Endothelial cell of umbilical vein (primary cell): ENCODE data around the gene USP47. TPM values are rescaled to one million over a fixed set of nuclear protein-coding genes. Genes with fewer than 3 reads are reported as not detected.

Experiments used
- BruUV-seq: library from RNA; stranded (reverse); fragments of 400-500 nt; replicated peaks from 2 replicates; lab custom pipeline; 2021; lab: Mats Ljungman, UMichigan
- CTCF ChIA-PET: fragments of 300-600, 350-600 bp; sonication (Branson Sonifier 250); formaldehyde crosslinking; loops from one replicate; lab custom pipeline; 2021; ENCODE audit warnings: antibody characterized with exemption, inconsistent platforms; lab: Charles Lee
- POLR2A ChIA-PET: fragments of 300-600, 350-600 bp; sonication (Branson Sonifier 250); formaldehyde crosslinking; loops from one replicate; lab custom pipeline; 2021; ENCODE audit warnings: antibody characterized with exemption, inconsistent platforms; lab: Charles Lee
- DNase-seq: peaks from one replicate; pipeline ENCODE4 v3.0.0-alpha.2; 2011; ENCODE audit warnings: low read depth, low spot score
- FAIRE-seq: peaks from 2 replicates; lab custom pipeline; 2011; peaks lifted over from hg19 to GRCh38; lab: Jason Lieb, UNC
- H2AFZ ChIP-seq: 2 replicates; pipeline ENCODE4 v1.6.0; 2012; ENCODE audit warnings: low read depth, low read length, control low read depth, inconsistent platforms
- H3K27ac ChIP-seq: 2 replicates; pipeline ENCODE4 v1.5.1; 2011; ENCODE audit warnings: low read depth, mild to moderate bottlenecking, control low read depth, low read length, moderate library complexity; ENCODE audit not compliant: insufficient read depth
- H3K27me3 ChIP-seq, 2 experiments: 2 replicates each; pipeline versions ENCODE4 v1.6.0 to v1.6.1; 2011; ENCODE audit warnings: low read length in 2 of 2, mixed read lengths in 1 of 2; ENCODE audit not compliant: control insufficient read depth in 2 of 2, insufficient read depth in 2 of 2
- H3K36me3 ChIP-seq, 2 experiments: 2 replicates in 1 of 2; 3 replicates in 1 of 2; pipeline ENCODE4 v1.5.1; 2011; ENCODE audit warnings: low read length in 2 of 2, mild to moderate bottlenecking in 1 of 2, moderate library complexity in 1 of 2; ENCODE audit not compliant: control insufficient read depth in 2 of 2, insufficient read depth in 2 of 2; ENCODE audit errors: extremely low read depth in 1 of 2
- H3K4me1 ChIP-seq: 3 replicates; pipeline ENCODE4 v1.5.1; 2011; ENCODE audit warnings: mild to moderate bottlenecking, low read length; ENCODE audit not compliant: control insufficient read depth, insufficient read depth; ENCODE audit errors: extremely low read depth
- H3K4me2 ChIP-seq: 2 replicates; pipeline ENCODE4 v1.6.1; 2011; ENCODE audit warnings: low read length, control low read depth, mixed read lengths; ENCODE audit not compliant: insufficient read depth
- H3K4me3 ChIP-seq, 3 experiments: fragments of 200-600 bp in 1 of 3; sonication (generic), shearing (Covaris generic) in 1 of 3; replicated peaks in 1 of 3; 2 replicates each; pipeline ENCODE4 v1.5.1; 2011 to 2016; ENCODE audit warnings: control low read depth in 3 of 3, low read length in 3 of 3, mild to moderate bottlenecking in 2 of 3, inconsistent platforms in 1 of 3, low read depth in 1 of 3, moderate library complexity in 1 of 3; ENCODE audit not compliant: insufficient read depth in 1 of 3
- H3K79me2 ChIP-seq: 2 replicates; pipeline ENCODE4 v1.6.0; 2012; ENCODE audit warnings: low read length, inconsistent platforms; ENCODE audit not compliant: control insufficient read depth, insufficient read depth
- H3K9ac ChIP-seq: replicated peaks from 2 replicates; pipeline ENCODE3; 2011; ENCODE audit warnings: low read length, control low read depth; ENCODE audit not compliant: insufficient read depth; ENCODE audit errors: extremely low read depth
- H3K9me1 ChIP-seq: replicated peaks from 3 replicates; pipeline ENCODE4 v1.6.0; 2011; ENCODE audit warnings: mild to moderate bottlenecking, low read length; ENCODE audit not compliant: control insufficient read depth, insufficient read depth; ENCODE audit errors: extremely low read depth
- H3K9me3 ChIP-seq: replicated peaks from 2 replicates; pipeline ENCODE4 v1.5.1; 2012; ENCODE audit warnings: low read length, inconsistent platforms; ENCODE audit not compliant: control insufficient read depth, insufficient read depth
- H4K20me1 ChIP-seq: replicated peaks from 2 replicates; pipeline ENCODE3; 2011; ENCODE audit warnings: mild to moderate bottlenecking, low read length; ENCODE audit not compliant: control insufficient read depth, insufficient read depth; ENCODE audit errors: extremely low read depth
- EZH2 ChIP-seq: IDR thresholded peaks from 2 replicates; pipeline ENCODE4 v1.6.1; 2012; ENCODE audit warnings: borderline replicate concordance, low read depth, mild to moderate bottlenecking, moderate library complexity, low read length, inconsistent platforms; ENCODE audit not compliant: severe bottlenecking
- FOS ChIP-seq: IDR thresholded peaks from 2 replicates; pipeline ENCODE4 v1.6.1; 2011; ENCODE audit warnings: mild to moderate bottlenecking, low read length, moderate library complexity, borderline replicate concordance; ENCODE audit not compliant: insufficient read depth
- GATA2 ChIP-seq: IDR thresholded peaks from 2 replicates; pipeline ENCODE4 v1.7.0; 2011; ENCODE audit warnings: low read depth, mild to moderate bottlenecking, moderate library complexity, mixed read lengths, low read length; ENCODE audit not compliant: insufficient read length, insufficient read depth
- JUN ChIP-seq: IDR thresholded peaks from 2 replicates; pipeline ENCODE4 v1.6.1; 2011; ENCODE audit warnings: borderline replicate concordance, low read depth; ENCODE audit not compliant: insufficient read length, insufficient read depth
- MYC ChIP-seq: IDR thresholded peaks from one replicate; pipeline ENCODE4 v1.6.1; 2011; ENCODE audit warnings: mild to moderate bottlenecking, low read depth, low read length
- POLR2A ChIP-seq: IDR thresholded peaks from 2 replicates; pipeline ENCODE4 v1.6.1; 2012; ENCODE audit warnings: low read depth, mild to moderate bottlenecking, control low read depth, low read length
- POLR2AphosphoS5 ChIP-seq: IDR thresholded peaks from 2 replicates; pipeline ENCODE4 v1.6.1; 2012; ENCODE audit warnings: low read depth, mild to moderate bottlenecking, control low read depth, low read length, moderate library complexity; ENCODE audit not compliant: insufficient read depth
- dilution Hi-C: fragments of 300-500 bp; cut with MboI; formaldehyde crosslinking; loops from one replicate; pipeline ENCODE4 v1.15.0; 2019; ENCODE audit warnings: low sequenced_read_pairs; ENCODE audit not compliant: extremely low pct_ligation_motif_present
- intact Hi-C: fragments of 100-400 bp; cut with micrococcal nuclease; formaldehyde crosslinking; loops from one replicate; pipeline ENCODE4 v1.10.0; 2022
- polyA plus RNA-seq, 4 experiments: library from polyadenylated mRNA; depleted of rRNA in 3 of 4; stranded (reverse) in 3 of 4; unstranded in 1 of 4; fragments of >200 nt; gene quantifications; 2 replicates each; pipeline versions ENCODE4 v1.2.1 to v1.2.3, GENCODE V29; 2011 to 2012; ENCODE audit warnings: missing spikeins in 1 of 4
- total RNA-seq: library from RNA; stranded (reverse); gene quantifications from 2 replicates; pipeline ENCODE4 v1.2.3, GENCODE V29; 2021
- TF ChIP-seq, protein P1 (sequence below), 2 donors: IDR thresholded peaks; 1 replicate in 1 of 2; 2 replicates in 1 of 2; pipeline ENCODE4 v1.5.1; 2011; ENCODE audit warnings: low read length in 2 of 2, mild to moderate bottlenecking in 2 of 2, moderate library complexity in 2 of 2, control low read depth in 1 of 2, inconsistent platforms in 1 of 2, low read depth in 1 of 2; ENCODE audit not compliant: insufficient read depth in 1 of 2; ENCODE audit errors: extremely low read depth in 1 of 2
- TF ChIP-seq, protein P2 (sequence below): IDR thresholded peaks from 2 replicates; pipeline ENCODE4 v1.6.1; 2011; ENCODE audit not compliant: insufficient read depth, insufficient read length

Gene USP47
- total and polyA plus RNA-seq, 2 donors (not counting 3 experiments of a cell fraction or from before 2014, with no cell fraction given) = 7.8 to 38.0 TPM

DNA sequence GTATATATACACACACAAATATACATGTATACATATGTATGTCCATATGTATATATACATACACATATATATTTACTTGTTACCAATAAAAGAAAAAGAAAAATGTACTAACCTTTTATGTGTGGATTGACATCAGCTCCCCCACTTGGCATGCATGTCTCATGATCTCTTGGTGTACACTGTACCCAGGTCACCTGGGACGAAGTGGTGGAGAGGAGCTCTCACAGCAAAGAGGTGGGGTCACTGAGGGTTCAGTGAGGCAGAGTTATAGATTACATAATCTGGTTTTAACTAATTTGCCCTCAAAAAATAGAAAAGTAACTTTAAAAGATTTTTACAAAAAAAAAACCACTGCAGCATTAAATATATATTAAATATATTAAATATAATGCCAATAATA, 15.5 kb upstream of the USP47 start:
- dilution Hi-C loops = no loop called here
- no peaks in the 10 kb centered on the region for H3K36me3 ChIP-seq

More for the DNA sequence above, 15.5 kb upstream of the USP47 start:
- TF ChIP-seq, protein P1, sequence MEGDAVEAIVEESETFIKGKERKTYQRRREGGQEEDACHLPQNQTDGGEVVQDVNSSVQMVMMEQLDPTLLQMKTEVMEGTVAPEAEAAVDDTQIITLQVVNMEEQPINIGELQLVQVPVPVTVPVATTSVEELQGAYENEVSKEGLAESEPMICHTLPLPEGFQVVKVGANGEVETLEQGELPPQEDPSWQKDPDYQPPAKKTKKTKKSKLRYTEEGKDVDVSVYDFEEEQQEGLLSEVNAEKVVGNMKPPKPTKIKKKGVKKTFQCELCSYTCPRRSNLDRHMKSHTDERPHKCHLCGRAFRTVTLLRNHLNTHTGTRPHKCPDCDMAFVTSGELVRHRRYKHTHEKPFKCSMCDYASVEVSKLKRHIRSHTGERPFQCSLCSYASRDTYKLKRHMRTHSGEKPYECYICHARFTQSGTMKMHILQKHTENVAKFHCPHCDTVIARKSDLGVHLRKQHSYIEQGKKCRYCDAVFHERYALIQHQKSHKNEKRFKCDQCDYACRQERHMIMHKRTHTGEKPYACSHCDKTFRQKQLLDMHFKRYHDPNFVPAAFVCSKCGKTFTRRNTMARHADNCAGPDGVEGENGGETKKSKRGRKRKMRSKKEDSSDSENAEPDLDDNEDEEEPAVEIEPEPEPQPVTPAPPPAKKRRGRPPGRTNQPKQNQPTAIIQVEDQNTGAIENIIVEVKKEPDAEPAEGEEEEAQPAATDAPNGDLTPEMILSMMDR (IDR thresholded peaks at IDR 0.05; ENCODE audit: extremely low read depth in 1 of 2, insufficient read depth in 1 of 2, low read depth in 1 of 2, low read length in 2 of 2) = no peak
- TF ChIP-seq POLR2AphosphoS5 (no peak), JUN (no peak), POLR2A (no peak), EZH2 (no peak), FOS (no peak), MYC (no peak), GATA2 (no peak)
- TF ChIP-seq, protein P2, sequence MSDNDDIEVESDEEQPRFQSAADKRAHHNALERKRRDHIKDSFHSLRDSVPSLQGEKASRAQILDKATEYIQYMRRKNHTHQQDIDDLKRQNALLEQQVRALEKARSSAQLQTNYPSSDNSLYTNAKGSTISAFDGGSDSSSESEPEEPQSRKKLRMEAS = no peak
- H3K27me3 ChIP-seq = peaks cover 0 to 6% of the 10 kb centered on the region in 2 experiments
- H3K9me1 ChIP-seq = no peaks in the 10 kb centered on the region
- H3K9me3 ChIP-seq = no peaks in the 10 kb centered on the region
- intact Hi-C loops = no loop called here
- H4K20me1 ChIP-seq = no peaks in the 10 kb centered on the region
- no peak overlapping the region for H2AFZ ChIP-seq
- H3K9ac ChIP-seq = no peak overlapping the region
- no peak overlapping the region for H3K4me2 ChIP-seq
- POLR2A ChIA-PET = no interaction called here
- FAIRE-seq = no peak
- no peak overlapping the region for H3K27ac ChIP-seq
- CTCF ChIA-PET = interaction anchor here (0.9 to 1.6 kb wide), 3 partner anchors 12 to 105 kb away, joined by 3 to 4 read pairs (median 3); no protein-coding TSS in a partner anchor
- H3K4me1 ChIP-seq = no peaks in the 10 kb centered on the region
- no peak overlapping the region for H3K4me3 ChIP-seq
- H3K79me2 ChIP-seq = no peaks in the 10 kb centered on the region
- BruUV-seq = no TSS peak
- no peak for DNase-seq
